ENCODE data around the gene NEXMIF. TPM values are rescaled to one million over a fixed set of nuclear protein-coding genes. Genes with fewer than 3 reads are reported as not detected.

NEXMIF gene
- total and polyA plus RNA-seq, 2 of the 8 experiments (the other 6 are each of a cell fraction or from before 2014, with no cell fraction given), result 0.18 to 0.73 TPM

DNA sequence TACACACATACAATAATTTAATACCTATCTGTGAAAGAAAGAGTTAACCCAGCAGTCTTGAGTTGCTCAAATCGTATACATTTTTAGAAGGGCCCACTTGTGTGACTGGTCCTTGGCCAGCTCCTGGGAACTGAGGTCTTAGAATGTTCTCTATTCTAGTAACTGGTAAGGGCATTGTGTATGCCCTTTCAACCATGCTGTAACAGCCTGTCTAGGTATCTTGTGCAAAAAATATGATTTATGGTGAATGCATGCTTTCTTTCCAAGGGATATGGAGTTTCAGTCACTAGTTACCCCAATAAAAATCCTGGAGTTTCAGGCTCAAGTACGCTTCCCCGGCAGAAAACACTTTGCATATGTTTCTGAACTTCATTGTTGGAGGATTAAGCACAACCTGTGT lies 140.6 kb downstream of the NEXMIF start:
- H3K4ac ChIP-seq (replicated peaks; ENCODE audit: insufficient read length, low read depth, low read length), result no peak overlapping the region
- no peaks in the 10 kb centered on the region for H4K20me1 ChIP-seq (replicated peaks in 1 of 2; ENCODE audit: control insufficient read depth in 1 of 2, insufficient read depth in 2 of 2, low read length in 2 of 2)
- H3K4me3 ChIP-seq (ENCODE audit: extremely low read depth in 1 of 4, insufficient read depth in 2 of 4, low read depth in 3 of 4, low read length in 4 of 4), result no peak overlapping the region
- H2BK12ac ChIP-seq (ENCODE audit: low read depth, low read length), result no peak overlapping the region
- H3K27ac ChIP-seq (ENCODE audit: low read depth, low read length), result no peak overlapping the region
- H2AFZ ChIP-seq (ENCODE audit: low read length), result no peak overlapping the region
- H2BK120ac ChIP-seq (replicated peaks; ENCODE audit: low read depth, low read length), result no peak overlapping the region
- no peak for FAIRE-seq
- H3K36me3 ChIP-seq (ENCODE audit: control insufficient read depth in 2 of 4, insufficient read depth in 4 of 4, low read length in 3 of 4), result no peaks in the 10 kb centered on the region
- H4K91ac ChIP-seq (replicated peaks; ENCODE audit: insufficient read length, low read length), result no peak overlapping the region
- no peaks in the 10 kb centered on the region for H3K23me2 ChIP-seq (ENCODE audit: low read depth, low read length)
- no peak overlapping the region for H3K56ac ChIP-seq (replicated peaks; ENCODE audit: insufficient read length, low read depth, low read length)
- H2BK15ac ChIP-seq (ENCODE audit: low read length), result no peak overlapping the region
- no peak for DNase-seq (ENCODE audit: low read depth in 1 of 2, low spot score in 2 of 2)
- H4K8ac ChIP-seq (ENCODE audit: extremely low read depth, insufficient read depth, low read length), result no peak overlapping the region
- H2BK5ac ChIP-seq (ENCODE audit: low read depth, low read length), result no peak overlapping the region
- no peak for TF ChIP-seq RBBP5 (IDR thresholded peaks at IDR 0.05; ENCODE audit: borderline replicate concordance, low read depth, low read length)
- no peak for TF ChIP-seq BCL11A (IDR thresholded peaks at IDR 0.05; ENCODE audit: low read depth in 2 of 2, low read length in 2 of 2)
- no peak for TF ChIP-seq TCF12 (IDR thresholded peaks at IDR 0.05; ENCODE audit: low read depth, low read length)
- TF ChIP-seq EGR1 (IDR thresholded peaks at IDR 0.05; ENCODE audit: borderline replicate concordance, low read depth, low read length), result no peak
- no peak for TF ChIP-seq TEAD4 (IDR thresholded peaks at IDR 0.05; ENCODE audit: low read depth, low read length)
- TF ChIP-seq KDM5A (IDR thresholded peaks at IDR 0.05; ENCODE audit: low read length), result no peak
- TF ChIP-seq SP1 (IDR thresholded peaks at IDR 0.05; ENCODE audit: low read depth, low read length), result no peak
- TF ChIP-seq POLR2AphosphoS5 (IDR thresholded peaks at IDR 0.05; ENCODE audit: low read depth, low read length), result no peak
- TF ChIP-seq, protein P1, sequence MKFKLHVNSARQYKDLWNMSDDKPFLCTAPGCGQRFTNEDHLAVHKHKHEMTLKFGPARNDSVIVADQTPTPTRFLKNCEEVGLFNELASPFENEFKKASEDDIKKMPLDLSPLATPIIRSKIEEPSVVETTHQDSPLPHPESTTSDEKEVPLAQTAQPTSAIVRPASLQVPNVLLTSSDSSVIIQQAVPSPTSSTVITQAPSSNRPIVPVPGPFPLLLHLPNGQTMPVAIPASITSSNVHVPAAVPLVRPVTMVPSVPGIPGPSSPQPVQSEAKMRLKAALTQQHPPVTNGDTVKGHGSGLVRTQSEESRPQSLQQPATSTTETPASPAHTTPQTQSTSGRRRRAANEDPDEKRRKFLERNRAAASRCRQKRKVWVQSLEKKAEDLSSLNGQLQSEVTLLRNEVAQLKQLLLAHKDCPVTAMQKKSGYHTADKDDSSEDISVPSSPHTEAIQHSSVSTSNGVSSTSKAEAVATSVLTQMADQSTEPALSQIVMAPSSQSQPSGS (IDR thresholded peaks at IDR 0.05; ENCODE audit: low read length), result no peak
- TF ChIP-seq MAFK (IDR thresholded peaks at IDR 0.05; ENCODE audit: low read depth, low read length), result no peak
- no peak for TF ChIP-seq FOSL1 (IDR thresholded peaks at IDR 0.05; ENCODE audit: insufficient read depth, low read depth, low read length)
- TF ChIP-seq NANOG (IDR thresholded peaks at IDR 0.05; ENCODE audit: insufficient read depth, low read depth, low read length, poor library complexity, severe bottlenecking), result no peak
- H3K4me2 ChIP-seq (ENCODE audit: insufficient read depth in 1 of 2, low read depth in 2 of 2, low read length in 2 of 2), result no peak overlapping the region
- H3K4me1 ChIP-seq (replicated peaks in 1 of 4; ENCODE audit: control insufficient read depth in 3 of 4, insufficient read depth in 4 of 4, low read length in 3 of 4), result no peaks in the 10 kb centered on the region
- H3K14ac ChIP-seq (ENCODE audit: insufficient read length), result no peak overlapping the region
- CTCF ChIA-PET (ENCODE audit: partially characterized antibody), result no interaction called here
- H3K18ac ChIP-seq (ENCODE audit: extremely low read depth, low read length), result no peak overlapping the region
- H3K79me2 ChIP-seq (ENCODE audit: control insufficient read depth in 1 of 2, insufficient read depth in 2 of 2, low read length in 2 of 2), result no peaks in the 10 kb centered on the region
- no peaks in the 10 kb centered on the region for H3K27me3 ChIP-seq (replicated peaks in 1 of 4; ENCODE audit: control insufficient read depth in 3 of 4, extremely low read depth in 1 of 4, insufficient read depth in 3 of 4, low read length in 3 of 4)
- no peak overlapping the region for H2BK20ac ChIP-seq (ENCODE audit: low read length)
- no peaks in the 10 kb centered on the region for H3K79me1 ChIP-seq (ENCODE audit: low read depth, low read length)
- H3K9me3 ChIP-seq (ENCODE audit: insufficient read depth in 2 of 2, low read depth in 1 of 2, low read length in 1 of 2), result no peaks in the 10 kb centered on the region
- H2AK5ac ChIP-seq (ENCODE audit: low read depth, low read length), result no peak overlapping the region
- POLR2A ChIA-PET (ENCODE audit: partially characterized antibody), result no interaction called here
- H4K5ac ChIP-seq (ENCODE audit: insufficient read length, low read depth, low read length), result no peak overlapping the region
- no peak overlapping the region for H3K9ac ChIP-seq (replicated peaks in 1 of 4; ENCODE audit: extremely low read depth in 1 of 4, low read depth in 3 of 4, low read length in 3 of 4)
- no peak overlapping the region for H3K23ac ChIP-seq (ENCODE audit: insufficient read length)
- WGBS, 2 experiments (ENCODE audit: extremely low coverage in 1 of 2, insufficient coverage in 1 of 2, insufficient read length in 1 of 2, insufficient replicate concordance in 2 of 2, low coverage in 1 of 2, low lambda C conversion rate in 2 of 2, missing lambda C conversion rate in 1 of 2), result 81% methylated on average over 3 of the region's 3 CpGs; no CpG with 5 or more reads in 1 of the 2 experiments
